Left colon (tissue), 2 donors: Measurements from ENCODE around the gene RNASE4. TPM values are rescaled to one million over a fixed set of nuclear protein-coding genes. Genes with fewer than 3 reads are reported as not detected.
A peak's percentile ranks its signal among the peaks of the same experiment; 100 is the strongest.
"Not testable (repeated sequence)": the region's sequence is repeated elsewhere in the genome, so short reads cannot be mapped to it uniquely, and the experiment has no call there.

Source experiments
- ATAC-seq: fragments of 200-7000 bp; cut with Tn5 transposase; one replicate; pipeline ENCODE4 v1.9.1; 2020; ENCODE audit warnings: mild to moderate bottlenecking, moderate library complexity
- DNase-seq, 2 donors: peaks; one replicate each; pipeline ENCODE4 v3.0.0-alpha.2; 2020
- intact Hi-C, 2 donors: fragments of 100-400 bp; cut with DNase I in 1 of 2; cut with micrococcal nuclease in 1 of 2; formaldehyde crosslinking; loops; one replicate each; pipeline versions ENCODE4 v1.11.2 to v1.14.0; 2022; cut with DNase I, micrococcal nuclease
- total RNA-seq, 2 donors: library from RNA; stranded (reverse); fragmentation: NEBNext Ultra II Directional; extraction: Animal tissue kit (Norgen Biotek cat#: 25700); gene quantifications; one replicate each; pipeline ENCODE4 v1.2.1, GENCODE V29; 2021
- donor health status: DM: no; HTN: no; CAD: no.
- donor health status: DM: yes; HTN: yes; CAD: no.

The RNASE4 gene
- total RNA-seq, 2 donors from 2014 or later: 52.2 to 62.1 TPM

- DNase-seq (peak in 1 of 2 donors; percentile 32), ATAC-seq (peak; percentile 49)
- intact Hi-C loops: loop anchor here in 1 of 2 donors (5.0 kb wide), 1 partner anchor 159 kb away; no protein-coding TSS in a partner anchor
Observed at GRCh38 chr14:20690848-20691640, 6.7 kb downstream of the RNASE4 start.

GRCh38 chr14:20692116-20692751 is 7.9 kb downstream of the RNASE4 start:
- DNase-seq (no peak), ATAC-seq (peak; percentile 17)
- intact Hi-C loops: loop anchor here in 1 of 2 donors (2.0 to 5.0 kb wide), 2 partner anchors 79 to 160 kb away; no protein-coding TSS in a partner anchor

GRCh38 chr14:20696764-20697163 is 12.4 kb downstream of the RNASE4 start:
- DNase-seq (no peak), ATAC-seq (no peak)
- intact Hi-C loops: loop anchor here in 1 of 2 donors (2.0 kb wide), 1 partner anchor 158 kb away; no protein-coding TSS in a partner anchor

GRCh38 chr14:20697273-20698017 is 13.1 kb downstream of the RNASE4 start:
- intact Hi-C loops: loop anchor here in 1 of 2 donors (2.0 kb wide), 1 partner anchor 157 kb away; no protein-coding TSS in a partner anchor
- DNase-seq: peak in 1 of 2 donors; percentile 69
- peak; percentile 90 for ATAC-seq

GRCh38 chr14:20698018-20698329 is 13.6 kb downstream of the RNASE4 start:
- intact Hi-C loops: no loop called here
- no peak for ATAC-seq
- no peak for DNase-seq

- ATAC-seq (no peak), DNase-seq (no peak)
- intact Hi-C loops: no loop called here
Observed at GRCh38 chr14:20698934-20699333, 14.6 kb downstream of the RNASE4 start.

- intact Hi-C loops: no loop called here
- ATAC-seq (no peak), DNase-seq (no peak)
Observed at GRCh38 chr14:20699931-20700330, 15.6 kb downstream of the RNASE4 start.

GRCh38 chr14:20700965-20701364 is 16.6 kb downstream of the RNASE4 start:
- DNase-seq, ATAC-seq, intact Hi-C loops: not testable (repeated sequence)

- DNase-seq: no peak
- ATAC-seq: no peak
- intact Hi-C loops: no loop called here
Observed at GRCh38 chr14:20706657-20707355, 22.4 kb downstream of the RNASE4 start.

- intact Hi-C loops: no loop called here
- ATAC-seq (peak; percentile 52), DNase-seq (no peak)
Observed at GRCh38 chr14:20707622-20708021, 23.3 kb downstream of the RNASE4 start.

- intact Hi-C loops: no loop called here
- DNase-seq (no peak), ATAC-seq (no peak)
Observed at GRCh38 chr14:20711261-20711660, 26.9 kb downstream of the RNASE4 start.

- intact Hi-C loops: no loop called here
- ATAC-seq: no peak
Observed at GRCh38 chr14:20711685-20712084, 27.3 kb downstream of the RNASE4 start.

GRCh38 chr14:20712904-20713303 is 28.5 kb downstream of the RNASE4 start:
- intact Hi-C loops: no loop called here
- ATAC-seq: no peak
- DNase-seq: no peak

More at GRCh38 chr14:20711685-20712084, 27.3 kb downstream of the RNASE4 start:
- DNase-seq: no peak

GRCh38 chr14:20714593-20715250 is 30.4 kb downstream of the RNASE4 start:
- intact Hi-C loops: no loop called here
- DNase-seq (peak; percentile 78), ATAC-seq (peak; percentile 75)

GRCh38 chr14:20719777-20720176 is 35.4 kb downstream of the RNASE4 start:
- ATAC-seq (peak; percentile 88), DNase-seq (peak; percentile 32 to 36)
- intact Hi-C loops: no loop called here

- no peak for ATAC-seq
- no peak for DNase-seq
- intact Hi-C loops: no loop called here
Observed at GRCh38 chr14:20720741-20721140, 36.4 kb downstream of the RNASE4 start.

GRCh38 chr14:20722016-20722415 is 37.7 kb downstream of the RNASE4 start:
- ATAC-seq (no peak), DNase-seq (no peak)
- intact Hi-C loops: no loop called here

GRCh38 chr14:20723488-20723887 is 39.1 kb downstream of the RNASE4 start:
- DNase-seq (no peak), ATAC-seq (no peak)
- intact Hi-C loops: no loop called here
